K562 (cell line): ENCODE data around the gene ZFP64. TPM values are rescaled to one million over a fixed set of nuclear protein-coding genes. Genes with fewer than 3 reads are reported as not detected.

Source experiments
- ATAC-seq: fragments of 200-7000 bp; cut with Tn5 transposase; 3 replicates; pipeline ENCODE4 v1.9.1; 2020; ENCODE audit warnings: moderate library complexity
- BruUV-seq: library from RNA; stranded (reverse); fragments of 400-500 nt; replicated peaks from 2 replicates; lab custom pipeline; 2021; lab: Mats Ljungman, UMichigan
- CTCF ChIA-PET: fragments of 300-600 bp; formaldehyde crosslinking; extraction: SDS; loops from one replicate; lab custom pipeline; 2021; ENCODE audit warnings: low intra/inter-chr PET ratio; lab: Yijun Ruan, JAX
- POLR2A ChIA-PET: fragments of 300-600, 350-650 bp; sonication (Branson Sonifier 250); formaldehyde crosslinking; extraction: SDS; loops from one replicate; lab custom pipeline; 2021; ENCODE audit warnings: antibody characterized with exemption, inconsistent platforms; lab: Yijun Ruan, JAX
- DNase-seq, 4 experiments: peaks; one replicate each; pipeline versions ENCODE4 v3.0.0 to v3.0.0-alpha.2; 2011 to 2018; ENCODE audit warnings: low spot score in 3 of 4, mixed read lengths in 3 of 4; ENCODE audit errors: extremely low read depth in 1 of 4
- FAIRE-seq: peaks from 2 replicates; lab custom pipeline; 2011; peaks lifted over from hg19 to GRCh38; lab: Jason Lieb, UNC
- H2AFZ ChIP-seq: 2 replicates; pipeline ENCODE4 v1.6.0; 2011; ENCODE audit warnings: low read depth, low read length, control low read depth, inconsistent platforms
- H3K27ac ChIP-seq: fragments of 200-600 bp; 3 replicates; pipeline ENCODE4 v1.8.0; 2011; ENCODE audit warnings: low read depth, mild to moderate bottlenecking, control low read depth, inconsistent platforms, low read length, moderate library complexity, mixed read lengths; ENCODE audit errors: extremely low read depth
- H3K27me3 ChIP-seq, 2 experiments: fragments of 300-600 bp in 1 of 2; 2 replicates in 1 of 2; 3 replicates in 1 of 2; pipeline versions ENCODE4 v1.6.0 to v1.8.0; 2011; ENCODE audit warnings: inconsistent platforms in 2 of 2, low read length in 2 of 2, mild to moderate bottlenecking in 1 of 2, mixed read lengths in 1 of 2, moderate library complexity in 1 of 2; ENCODE audit not compliant: control insufficient read depth in 2 of 2, insufficient read depth in 2 of 2
- H3K36me3 ChIP-seq: fragments of 300-600 bp; 3 replicates; pipeline ENCODE4 v1.8.0; 2011; ENCODE audit warnings: mild to moderate bottlenecking, low read length, inconsistent platforms; ENCODE audit not compliant: control insufficient read depth, insufficient read depth
- H3K4me1 ChIP-seq, 2 experiments: fragments of 200-600 bp in 1 of 2; replicated peaks in 1 of 2; 2 replicates in 1 of 2; 3 replicates in 1 of 2; pipeline versions ENCODE4 v1.5.1 to v1.8.0; 2011; ENCODE audit warnings: inconsistent platforms in 2 of 2, low read length in 2 of 2, mild to moderate bottlenecking in 1 of 2, mixed read lengths in 1 of 2, moderate library complexity in 1 of 2; ENCODE audit not compliant: control insufficient read depth in 2 of 2, insufficient read depth in 2 of 2
- H3K4me2 ChIP-seq: 2 replicates; pipeline ENCODE4 v1.6.1; 2011; ENCODE audit warnings: low read length, control low read depth, inconsistent platforms, mixed read lengths; ENCODE audit not compliant: insufficient read depth
- H3K4me3 ChIP-seq: fragments of 200-600 bp; sonication (generic), shearing (Covaris generic); 2 replicates; pipeline ENCODE4 v1.5.1; 2016; ENCODE audit warnings: control low read depth, inconsistent platforms
- H3K79me2 ChIP-seq: fragments of 200-600 bp; 3 replicates; pipeline ENCODE4 v1.8.0; 2011; ENCODE audit warnings: low read length, inconsistent platforms; ENCODE audit not compliant: control insufficient read depth, insufficient read depth
- H3K9ac ChIP-seq, 2 experiments: 2 replicates each; pipeline versions ENCODE4 v1.6.0 to v1.6.1; 2011; ENCODE audit warnings: low read depth in 2 of 2, low read length in 2 of 2, control low read depth in 1 of 2, inconsistent platforms in 1 of 2, mild to moderate bottlenecking in 1 of 2, mixed read lengths in 1 of 2; ENCODE audit not compliant: insufficient read depth in 1 of 2
- H3K9me1 ChIP-seq: one replicate; pipeline ENCODE4 v1.6.0; 2011; ENCODE audit warnings: inconsistent platforms, mild to moderate bottlenecking, low read length, moderate library complexity; ENCODE audit not compliant: control insufficient read depth, insufficient read depth
- H3K9me3 ChIP-seq: replicated peaks from 2 replicates; pipeline ENCODE4 v1.5.1; 2011; ENCODE audit warnings: low read depth, low read length, inconsistent platforms; ENCODE audit not compliant: control insufficient read depth, insufficient read depth
- H4K20me1 ChIP-seq: replicated peaks from 2 replicates; pipeline ENCODE4 v1.6.1; 2011; ENCODE audit warnings: low read length, inconsistent platforms, mixed read lengths; ENCODE audit not compliant: control insufficient read depth, insufficient read depth
- NFIC ChIP-seq: fragments of 450-650 bp; IDR thresholded peaks from 2 replicates; pipeline ENCODE4 v1.6.1; 2017; ENCODE audit warnings: mild to moderate bottlenecking, inconsistent platforms
- ZBTB1 ChIP-seq: sonication (generic); formaldehyde crosslinking; IDR thresholded peaks from 2 replicates; pipeline ENCODE4 v1.8.1; 2023; ENCODE audit warnings: missing genetic modification reagents, low read depth, mild to moderate bottlenecking, borderline replicate concordance
- WGBS: fragments of 100-300 bp; shearing (Covaris generic); methylation state at CpG from one replicate; pipeline ENCODE4 v1.1.6; 2016; ENCODE audit warnings: low coverage, mixed read lengths; ENCODE audit not compliant: insufficient coverage; ENCODE audit errors: missing lambda C conversion rate; 5-methylcytosine and 5-hydroxymethylcytosine counted together
- in situ Hi-C: fragments of 300-500 bp; cut with MboI; formaldehyde crosslinking; loops from 4 replicates; pipeline ENCODE4 v1.15.0; 2018; ENCODE audit warnings: inconsistent platforms, mixed read lengths
- intact Hi-C: fragments of 100-400 bp; cut with micrococcal nuclease; formaldehyde crosslinking; loops from 2 replicates; pipeline ENCODE4 v1.14.2; 2022
- polyA plus RNA-seq, 8 experiments: library from polyadenylated mRNA; depleted of rRNA in 4 of 8; stranded (reverse) in 5 of 8; unstranded in 3 of 8; fragments of >200 nt; fragmentation: Nextera tagmentation in 2 of 8; fragmentation: Illumina TruSeq in 1 of 8; extraction: Ambion mirVana in 2 of 8; extraction: Trizol in 1 of 8; gene quantifications; 2 replicates each; pipeline versions ENCODE4 v1.2.1 to v1.2.3, GENCODE V29; 2011 to 2014; ENCODE audit warnings: inconsistent platforms in 1 of 8, missing spikeins in 1 of 8
- total RNA-seq, 7 experiments: library from RNA; depleted of rRNA in 6 of 7; stranded (reverse); fragments of >200 nt in 6 of 7; fragmentation: Illumina TruSeq in 2 of 7; extraction: Trizol in 2 of 7; gene quantifications; 2 replicates each; pipeline versions ENCODE4 v1.2.1 to v1.2.3, GENCODE V29; 2011 to 2021; ENCODE audit warnings: low replicate concordance in 1 of 7
- TF ChIP-seq, protein P1 (sequence below): sonication (generic); formaldehyde crosslinking; IDR thresholded peaks from 2 replicates; pipeline ENCODE4 v1.8.0; 2022; ENCODE audit warnings: missing genetic modification reagents, mild to moderate bottlenecking, moderate library complexity, borderline replicate concordance

Gene ZFP64
- total and polyA plus RNA-seq, 9 of the 15 experiments (the other 6 are each of a cell fraction or from before 2014, with no cell fraction given) = 1.4 to 13.4 (median 7.0) TPM

DNA sequence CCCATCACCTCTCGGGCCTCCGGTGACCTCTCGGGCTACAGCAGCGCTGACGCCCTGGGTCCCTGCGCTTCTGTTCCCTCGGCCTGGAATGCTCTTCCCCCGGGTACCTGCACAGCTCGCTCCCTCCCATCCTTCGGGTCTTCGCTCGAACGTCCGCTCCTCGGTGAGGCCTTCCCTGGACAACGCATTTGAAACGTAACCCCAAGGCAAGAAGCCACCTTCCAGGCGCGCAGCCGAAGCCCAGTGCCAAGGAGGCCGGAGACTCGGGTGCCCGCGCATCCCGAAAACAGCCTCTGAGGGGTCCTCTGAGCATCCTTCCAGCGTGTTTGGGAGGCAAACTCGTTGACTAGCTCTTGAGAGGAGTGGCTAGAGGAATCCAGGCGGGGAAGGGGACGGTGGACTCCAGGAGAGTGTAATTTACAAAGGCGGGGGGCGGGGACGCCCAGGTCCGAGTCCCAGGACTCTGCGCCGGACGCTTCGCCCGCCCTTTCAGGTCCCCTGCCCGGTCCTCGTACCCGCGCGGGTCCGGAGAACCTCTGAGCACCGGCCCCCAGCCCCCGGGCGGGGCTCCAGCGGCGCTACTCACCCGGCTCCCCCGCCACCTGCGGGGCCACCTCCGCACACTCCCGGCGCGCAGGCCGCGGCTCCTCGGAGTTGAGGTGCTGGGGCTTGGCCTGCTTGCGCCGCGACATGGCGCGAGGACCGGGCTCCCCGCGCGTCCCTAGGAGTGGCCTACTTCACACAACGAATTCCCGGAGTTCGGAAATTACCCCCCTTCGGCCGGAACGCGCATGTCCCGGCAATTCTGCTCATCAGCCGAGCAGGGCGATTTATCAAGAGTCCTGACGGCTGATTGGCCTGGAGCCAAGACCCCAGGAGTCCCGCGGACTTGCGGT lies 86.8 kb downstream of the ZFP64 start:
- H3K36me3 ChIP-seq = no peaks in the 10 kb centered on the region
- no peak overlapping the region for H2AFZ ChIP-seq
- peaks cover 0 to 11% of the 10 kb centered on the region in 2 experiments; a peak in 3 of 5 replicates for H3K27me3 ChIP-seq
- no peak for ATAC-seq
- no peak for TF ChIP-seq ZBTB1
- TF ChIP-seq, protein P1, sequence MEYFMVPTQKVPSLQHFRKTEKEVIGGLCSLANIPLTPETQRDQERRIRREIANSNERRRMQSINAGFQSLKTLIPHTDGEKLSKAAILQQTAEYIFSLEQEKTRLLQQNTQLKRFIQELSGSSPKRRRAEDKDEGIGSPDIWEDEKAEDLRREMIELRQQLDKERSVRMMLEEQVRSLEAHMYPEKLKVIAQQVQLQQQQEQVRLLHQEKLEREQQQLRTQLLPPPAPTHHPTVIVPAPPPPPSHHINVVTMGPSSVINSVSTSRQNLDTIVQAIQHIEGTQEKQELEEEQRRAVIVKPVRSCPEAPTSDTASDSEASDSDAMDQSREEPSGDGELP = no peak
- peak; percentile 55; the same call in 1 of the 2 replicates for TF ChIP-seq NFIC
- DNase-seq = no peak
- 70% methylated on average over 36 of the region's 82 CpGs for WGBS
- no TSS peak for BruUV-seq
- H3K9me3 ChIP-seq = no peaks in the 10 kb centered on the region
- H3K4me1 ChIP-seq = peaks cover 0 to 14% of the 10 kb centered on the region in 2 experiments; a peak in 2 of 5 replicates
- H3K9me1 ChIP-seq = no peaks in the 10 kb centered on the region
- POLR2A ChIA-PET = interaction anchor here (0.6 to 0.9 kb wide), 2 partner anchors 9 to 221 kb away, joined by 3 to 4 read pairs; no protein-coding TSS in a partner anchor
- no peaks in the 10 kb centered on the region for H3K79me2 ChIP-seq
- H4K20me1 ChIP-seq = no peaks in the 10 kb centered on the region
- no peak overlapping the region for H3K27ac ChIP-seq
- no peak overlapping the region for H3K4me3 ChIP-seq
- no peak overlapping the region for H3K4me2 ChIP-seq
- no peak for FAIRE-seq
- CTCF ChIA-PET = no interaction called here
- in situ Hi-C loops = no loop called here
- intact Hi-C loops = no loop called here
- no peak overlapping the region for H3K9ac ChIP-seq
